Placental epithelial cell (primary cell): ENCODE data around the gene HTR2A. TPM values are rescaled to one million over a fixed set of nuclear protein-coding genes. Genes with fewer than 3 reads are reported as not detected.

Experiments used
- total RNA-seq: library from RNA; depleted of rRNA; stranded (reverse); fragments of >200 nt; gene quantifications from 2 replicates; pipeline ENCODE4 v1.2.3, GENCODE V29; 2012

HTR2A gene
- total RNA-seq, result not detected in 2 replicates

GRCh38 chr13:46896341-46897137 is at the start of gene HTR2A:
TSS of gene HTR2A (minus strand) at chr13:46897053. CDS start at chr13:46895906, 1,147 bp downstream.

GRCh38 chr13:46796515-46797474 is 100.1 kb downstream of the HTR2A start, which contains the start of gene ESD:
TSS of gene ESD (minus strand) at chr13:46797161. CDS start at chr13:46791413, 5,748 bp downstream.

Other genes starting within 250 kb of the HTR2A start
- gene ESD, start 99.9 kb downstream of the HTR2A start, total RNA-seq, result 107 and 117 TPM in 2 replicates